ENCODE data around the gene MPIG6B.

The MPIG6B gene

DNA sequence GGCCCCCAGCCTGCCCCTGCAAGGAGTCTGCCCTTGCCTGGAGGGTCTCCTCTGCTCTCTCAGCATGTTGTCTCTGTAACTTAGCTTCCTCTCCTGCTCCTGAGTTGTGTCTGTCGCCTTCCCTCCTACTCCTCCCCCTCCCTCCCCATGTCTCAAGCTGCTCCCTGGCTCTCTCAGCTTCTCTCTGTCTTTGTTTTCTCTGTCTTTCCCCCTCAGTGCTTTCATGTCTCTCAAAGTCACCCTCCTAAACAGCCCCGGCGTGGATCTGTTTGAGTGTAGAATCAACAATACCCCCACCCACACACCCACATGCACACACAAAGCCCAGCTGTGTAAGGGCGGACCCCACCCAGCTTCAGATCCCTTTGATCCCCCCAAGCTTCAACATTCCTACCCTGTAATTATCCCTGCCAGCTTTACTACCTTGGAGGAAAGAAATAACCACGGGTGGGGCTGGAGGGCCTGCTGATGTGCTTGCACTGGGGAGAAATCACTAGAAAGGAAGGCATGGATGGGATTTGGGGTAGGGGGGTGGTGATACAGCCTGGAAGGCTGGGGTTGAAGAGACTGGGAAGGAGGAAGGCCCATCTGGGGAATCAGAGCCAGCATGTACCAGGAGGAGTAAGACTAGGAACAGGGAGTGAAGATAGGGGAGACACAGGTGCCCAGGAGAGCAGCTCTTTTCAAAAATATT is 9.0 kb upstream of the MPIG6B start:
- no peak for TF ChIP-seq CTCF (IDR thresholded peaks at IDR 0.05)
- intact Hi-C loops (cut with DNase I; ENCODE audit: low total_unique reads): loop anchor here (5.0 kb wide), 1 partner anchor 577 kb away; the partner anchor contains the start of gene PSORS1C2
- Histone ChIP-seq H3K9me3 (no peaks in the 10 kb centered on the region), H3K4me3 (no peak overlapping the region), H3K27me3 (peaks cover 0 to 29% of the 10 kb centered on the region in 2 donors), H3K36me3 (no peaks in the 10 kb centered on the region), H3K27ac (no peak overlapping the region), H3K4me1 (no peaks in the 10 kb centered on the region)
- DNase-seq: no peak

- no peak for DNase-seq
- H3K9me3 ChIP-seq: no peaks in the 10 kb centered on the region
- no peak within 1 kb of the TSS for H3K4me3 ChIP-seq
- no peak for TF ChIP-seq CTCF (IDR thresholded peaks at IDR 0.05)
- intact Hi-C loops (cut with DNase I; ENCODE audit: low total_unique reads): no loop called here
- H3K27ac ChIP-seq: no peak within 1 kb of the TSS
- H3K36me3 ChIP-seq: no peaks in the 10 kb centered on the region
- peaks cover 0 to 21% of the 10 kb centered on the region in 2 donors for H3K27me3 ChIP-seq
- H3K4me1 ChIP-seq: no peaks in the 10 kb centered on the region
These were observed 7.9 kb upstream of the MPIG6B start, which contains the start of gene LY6G6D for GRCh38 chr6:31715022-31715958. Gene LY6G6D, plus strand, starts transcription at chr6:31715348. Its CDS starts 8 bp downstream, at chr6:31715356.

DNA sequence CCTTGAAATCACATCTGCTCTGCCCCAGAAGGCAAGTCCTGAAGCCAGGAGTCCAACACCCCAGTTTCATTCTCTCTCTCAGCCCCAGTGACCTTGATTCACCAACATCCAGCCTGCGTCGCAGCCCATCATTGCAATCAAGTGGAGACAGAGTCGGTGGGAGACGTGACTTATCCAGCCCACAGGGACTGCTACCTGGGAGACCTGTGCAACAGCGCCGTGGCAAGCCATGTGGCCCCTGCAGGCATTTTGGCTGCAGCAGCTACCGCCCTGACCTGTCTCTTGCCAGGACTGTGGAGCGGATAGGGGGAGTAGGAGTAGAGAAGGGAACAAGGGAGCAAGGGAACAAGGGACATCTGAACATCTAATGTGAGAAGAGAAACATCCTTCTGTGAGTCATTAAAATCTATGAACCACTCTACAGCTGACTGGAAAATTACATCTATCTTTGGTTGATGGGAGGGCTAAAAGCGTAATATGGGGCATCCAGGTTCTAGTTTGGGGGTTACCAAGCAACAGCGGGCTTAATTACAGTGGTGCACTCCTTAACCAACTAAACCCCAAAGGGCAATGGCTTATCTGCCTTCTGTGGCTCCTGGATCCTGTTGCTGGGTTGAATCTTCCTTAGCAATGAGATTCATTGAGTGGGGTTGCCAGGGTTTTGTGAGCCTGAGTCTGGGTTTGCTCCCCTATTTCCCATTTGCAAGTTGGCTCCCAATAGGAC is 5.5 kb upstream of the MPIG6B start:
- no peak for DNase-seq
- Histone ChIP-seq H3K27ac (no peak overlapping the region), H3K9me3 (no peaks in the 10 kb centered on the region), H3K27me3 (peaks cover 0 to 1% of the 10 kb centered on the region in 2 donors), H3K36me3 (no peaks in the 10 kb centered on the region), H3K4me1 (no peaks in the 10 kb centered on the region), H3K4me3 (no peak overlapping the region)
- intact Hi-C loops (cut with DNase I; ENCODE audit: low total_unique reads): no loop called here
- TF ChIP-seq CTCF (IDR thresholded peaks at IDR 0.05): no peak

DNA sequence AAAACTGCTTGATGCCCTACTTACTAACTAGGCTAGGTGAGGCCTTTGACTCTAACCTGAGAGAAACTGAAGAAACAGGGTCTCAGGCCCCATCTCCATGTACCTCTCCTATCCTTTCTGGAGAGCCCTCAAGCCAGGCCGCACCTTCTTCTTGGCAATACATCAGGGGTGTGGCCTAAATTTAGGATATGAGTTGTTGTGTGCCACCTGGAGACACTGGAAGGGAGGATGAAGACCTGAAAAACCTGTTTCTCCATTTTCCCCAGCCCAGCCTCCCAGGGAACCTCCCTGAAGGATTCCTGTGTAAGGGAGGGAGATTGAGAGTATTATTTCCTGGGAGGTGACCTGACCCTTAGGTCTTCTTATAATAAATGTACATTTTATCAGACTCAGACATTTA is 4.9 kb upstream of the MPIG6B start:
- Histone ChIP-seq H3K36me3 (no peaks in the 10 kb centered on the region), H3K9me3 (no peaks in the 10 kb centered on the region), H3K4me1 (no peaks in the 10 kb centered on the region), H3K4me3 (no peak overlapping the region), H3K27me3 (no peaks in the 10 kb centered on the region), H3K27ac (no peak overlapping the region)
- intact Hi-C loops (cut with DNase I; ENCODE audit: low total_unique reads): no loop called here
- no peak for TF ChIP-seq CTCF (IDR thresholded peaks at IDR 0.05)
- no peak for DNase-seq

GRCh38 chr6:31719001-31719400 is 4.2 kb upstream of the MPIG6B start:
- no peak overlapping the region for H3K27ac ChIP-seq

More at GRCh38 chr6:31719001-31719400, 4.2 kb upstream of the MPIG6B start:
- Histone ChIP-seq H3K27me3 (no peaks in the 10 kb centered on the region), H3K36me3 (peaks cover 0 to 1% (median 0%) of the 10 kb centered on the region in 3 donors), H3K4me3 (no peak overlapping the region), H3K9me3 (no peaks in the 10 kb centered on the region), H3K4me1 (no peaks in the 10 kb centered on the region)
- DNase-seq: no peak
- no peak for TF ChIP-seq CTCF (IDR thresholded peaks at IDR 0.05)
- intact Hi-C loops (cut with DNase I; ENCODE audit: low total_unique reads): no loop called here

Measured in tibial artery (tissue), 4 donors.